ENCODE results near the gene IFT52. TPM values are rescaled to one million over a fixed set of nuclear protein-coding genes. Genes with fewer than 3 reads are reported as not detected.

The IFT52 gene
- total and polyA plus RNA-seq, 11 donors = 4.2 to 15.5 (median 5.7) TPM

Other genes with a start within 250 kb of the IFT52 start
- gene SRSF6, start 133.0 kb upstream of the IFT52 start, total RNA-seq = 10 to 100 TPM; 21.0 to 69.7 (median 47.0) TPM
- 10 to 100 TPM; 33.5 to 39.6 TPM for gene SRSF6, start 133.0 kb upstream of the IFT52 start, polyA plus RNA-seq
- 1 to 10 TPM; 2.4 to 6.9 (median 3.8) TPM for gene L3MBTL1, start 83.2 kb upstream of the IFT52 start, total RNA-seq
- gene L3MBTL1, start 83.2 kb upstream of the IFT52 start, polyA plus RNA-seq = 1 to 10 TPM; 1.3 to 5.1 TPM
- 1 to 10 TPM in 1 of 9 donors, under 1 TPM in 3, not detected in 5; 0.17 to 4.5 (median 0.54) TPM for gene SGK2, start 31.9 kb upstream of the IFT52 start, total RNA-seq
- under 1 TPM; 0.71 to 0.72 TPM for gene SGK2, start 31.9 kb upstream of the IFT52 start, polyA plus RNA-seq
- gene MYBL2, start 76.2 kb downstream of the IFT52 start, total RNA-seq = 1 to 10 TPM in 1 of 9 donors, under 1 TPM in 6, not detected in 2; 0.07 to 7.9 (median 0.17) TPM
- gene MYBL2, start 76.2 kb downstream of the IFT52 start, polyA plus RNA-seq = under 1 TPM; 0.08 to 0.24 TPM
- gene GTSF1L, start 136.1 kb downstream of the IFT52 start, total RNA-seq = not detected
- not detected for gene GTSF1L, start 136.1 kb downstream of the IFT52 start, polyA plus RNA-seq

All from heart left ventricle (tissue), 11 donors.